GM13977 (cell line): ENCODE measurements around the gene AP2S1.

Source experiments
- DNase-seq: peaks from one replicate; pipeline ENCODE4 v3.0.0; 2012; ENCODE audit warnings: low spot score
- in situ Hi-C: fragments of 300-500 bp; cut with MboI; formaldehyde crosslinking; loops from one replicate; pipeline ENCODE4 v1.12.0; 2022; ENCODE audit warnings: low sequenced_read_pairs, low pct_unique_long_range_greater_than_20kb, mixed read lengths, inconsistent platforms; ENCODE audit not compliant: unreplicated experiment
- TF ChIP-seq, protein P1 (sequence below): IDR thresholded peaks from 2 replicates; pipeline ENCODE4 v1.5.1; 2012; ENCODE audit warnings: mild to moderate bottlenecking, control low read depth; ENCODE audit not compliant: insufficient read depth; ENCODE audit errors: extremely low read depth, missing control alignments

AP2S1 gene

DNA sequence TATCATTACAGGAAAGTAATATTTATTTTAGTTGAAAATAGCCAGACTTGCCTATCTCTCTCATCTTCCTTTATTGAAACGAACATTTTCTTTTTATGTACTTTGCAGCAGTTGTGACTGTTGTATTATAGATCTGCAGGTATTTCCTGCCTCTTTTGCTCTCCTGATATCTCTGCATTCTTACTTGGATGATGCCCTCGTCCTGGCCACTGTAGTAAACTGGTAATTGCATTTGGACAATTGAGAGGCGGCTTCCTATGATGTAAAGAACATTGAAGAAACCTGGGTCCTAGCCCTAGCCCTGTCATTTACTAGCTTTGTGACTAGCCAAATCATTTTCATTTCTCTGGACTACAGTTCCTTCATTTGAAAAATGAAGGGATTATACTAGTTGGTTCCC lies 16.5 kb upstream of the AP2S1 start:
- DNase-seq: no peak
- TF ChIP-seq, protein P1, sequence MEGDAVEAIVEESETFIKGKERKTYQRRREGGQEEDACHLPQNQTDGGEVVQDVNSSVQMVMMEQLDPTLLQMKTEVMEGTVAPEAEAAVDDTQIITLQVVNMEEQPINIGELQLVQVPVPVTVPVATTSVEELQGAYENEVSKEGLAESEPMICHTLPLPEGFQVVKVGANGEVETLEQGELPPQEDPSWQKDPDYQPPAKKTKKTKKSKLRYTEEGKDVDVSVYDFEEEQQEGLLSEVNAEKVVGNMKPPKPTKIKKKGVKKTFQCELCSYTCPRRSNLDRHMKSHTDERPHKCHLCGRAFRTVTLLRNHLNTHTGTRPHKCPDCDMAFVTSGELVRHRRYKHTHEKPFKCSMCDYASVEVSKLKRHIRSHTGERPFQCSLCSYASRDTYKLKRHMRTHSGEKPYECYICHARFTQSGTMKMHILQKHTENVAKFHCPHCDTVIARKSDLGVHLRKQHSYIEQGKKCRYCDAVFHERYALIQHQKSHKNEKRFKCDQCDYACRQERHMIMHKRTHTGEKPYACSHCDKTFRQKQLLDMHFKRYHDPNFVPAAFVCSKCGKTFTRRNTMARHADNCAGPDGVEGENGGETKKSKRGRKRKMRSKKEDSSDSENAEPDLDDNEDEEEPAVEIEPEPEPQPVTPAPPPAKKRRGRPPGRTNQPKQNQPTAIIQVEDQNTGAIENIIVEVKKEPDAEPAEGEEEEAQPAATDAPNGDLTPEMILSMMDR: no peak
- in situ Hi-C loops: no loop called here

GRCh38 chr19:46866407-46867136 lies 15.9 kb upstream of the AP2S1 start:
- in situ Hi-C loops: no loop called here
- no peak for DNase-seq
- TF ChIP-seq, protein P1: no peak

- DNase-seq: no peak
- TF ChIP-seq, protein P1: no peak
- in situ Hi-C loops: no loop called here
Measured at GRCh38 chr19:46863818-46864629, 13.4 kb upstream of the AP2S1 start.

GRCh38 chr19:46862974-46863632 lies 12.5 kb upstream of the AP2S1 start:
- no peak for DNase-seq
- TF ChIP-seq, protein P1: no peak
- in situ Hi-C loops: no loop called here

GRCh38 chr19:46862503-46862834 lies 11.8 kb upstream of the AP2S1 start:
- DNase-seq: no peak
- in situ Hi-C loops: no loop called here
- TF ChIP-seq, protein P1: no peak

DNA sequence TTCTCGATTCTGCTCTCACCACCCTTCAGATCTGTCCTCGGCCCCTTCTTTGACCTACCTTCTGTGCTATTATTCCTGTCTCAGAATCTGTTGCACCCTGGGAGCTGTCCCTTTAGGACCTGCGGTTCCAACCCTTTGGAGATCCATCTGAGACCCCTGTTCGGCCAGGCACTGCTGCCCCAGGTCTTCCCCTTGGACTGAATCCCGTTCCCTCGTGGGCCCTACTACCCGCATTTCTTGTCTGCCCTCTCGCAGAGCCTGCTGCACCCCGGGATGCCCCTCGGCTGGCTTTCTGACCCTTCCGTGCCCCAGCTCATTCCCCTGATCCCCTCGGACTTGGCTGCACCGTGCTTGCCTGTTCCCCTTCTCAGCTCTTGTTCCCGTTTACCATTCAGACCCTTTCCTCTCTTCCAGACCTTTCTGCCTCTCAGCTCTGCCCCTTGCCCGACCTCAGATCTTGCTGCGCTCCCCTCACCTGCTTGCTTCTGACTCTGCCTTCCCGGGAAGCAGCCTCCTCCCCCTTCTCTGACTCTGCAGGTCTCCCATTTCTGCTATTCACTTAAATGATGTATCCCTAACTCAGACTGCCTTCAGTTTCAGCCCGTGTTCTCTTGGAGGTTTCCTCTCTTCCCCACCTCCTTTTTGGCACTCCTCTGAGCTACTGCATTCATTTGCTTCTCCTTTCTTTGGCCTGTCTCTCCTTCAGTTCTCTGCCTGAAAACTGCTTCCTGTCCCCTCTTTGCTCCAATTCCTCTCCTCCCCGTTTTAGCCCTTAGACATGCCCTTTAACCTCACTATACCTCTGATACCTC lies 11.3 kb upstream of the AP2S1 start:
- in situ Hi-C loops: no loop called here
- no peak for DNase-seq
- TF ChIP-seq, protein P1: no peak
